Measurements from ENCODE around the gene PAX3.

GRCh38 chr2:222301796-222302118 is 3.0 kb upstream of the PAX3 start:
- TF ChIP-seq CTCF (IDR thresholded peaks at IDR 0.05; ENCODE audit: low read depth, low read length) (no peak), EZH2phosphoT487 (IDR thresholded peaks at IDR 0.05; ENCODE audit: low read depth) (no peak)

Data from OCI-LY3 (cell line).